ENCODE results near the gene MED26.

DNA sequence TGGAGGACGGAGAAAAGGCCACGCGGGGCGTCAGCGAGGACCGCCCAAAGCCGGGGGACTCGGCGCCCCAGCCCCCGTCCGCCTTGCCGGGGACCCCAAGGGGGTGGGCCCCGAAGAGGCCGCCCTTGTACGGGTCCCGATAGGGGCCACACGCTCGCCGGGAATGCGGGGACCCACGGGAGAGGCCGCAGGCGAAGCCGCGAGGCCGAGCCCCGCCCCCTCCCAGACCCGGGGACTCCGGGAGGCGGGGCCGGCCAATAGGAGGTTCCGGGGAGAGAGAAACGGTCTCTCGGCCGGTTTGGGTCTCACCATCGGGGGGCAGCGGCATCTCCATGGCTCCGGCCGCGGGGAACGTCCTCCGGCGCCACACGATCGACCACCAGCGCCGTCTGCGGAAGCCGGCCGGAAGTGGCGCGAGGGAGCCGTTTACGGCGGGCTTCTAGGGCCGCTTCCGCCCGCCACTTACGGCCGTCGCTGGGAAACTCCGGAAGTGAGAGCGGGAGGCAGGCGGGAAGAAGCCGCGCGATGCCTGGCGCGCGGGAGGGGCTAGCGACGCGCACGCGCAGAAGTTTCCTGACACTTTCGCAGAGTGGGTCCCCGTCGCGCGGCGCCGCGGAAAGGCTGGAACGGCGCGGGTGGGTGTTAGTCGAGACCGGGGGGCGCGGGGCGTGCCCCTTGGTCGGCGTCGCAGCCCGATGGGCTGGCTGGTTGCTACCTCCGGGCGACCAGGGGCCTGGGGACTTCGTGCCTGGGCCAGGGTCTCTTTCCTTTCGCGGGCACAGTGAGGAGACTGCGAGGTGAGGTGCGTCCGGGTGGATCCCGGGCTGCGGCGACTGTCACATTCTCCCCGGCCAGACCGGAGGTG is 85.7 kb downstream of the MED26 start, which contains the start of gene CHERP:
- TF ChIP-seq, protein P1, sequence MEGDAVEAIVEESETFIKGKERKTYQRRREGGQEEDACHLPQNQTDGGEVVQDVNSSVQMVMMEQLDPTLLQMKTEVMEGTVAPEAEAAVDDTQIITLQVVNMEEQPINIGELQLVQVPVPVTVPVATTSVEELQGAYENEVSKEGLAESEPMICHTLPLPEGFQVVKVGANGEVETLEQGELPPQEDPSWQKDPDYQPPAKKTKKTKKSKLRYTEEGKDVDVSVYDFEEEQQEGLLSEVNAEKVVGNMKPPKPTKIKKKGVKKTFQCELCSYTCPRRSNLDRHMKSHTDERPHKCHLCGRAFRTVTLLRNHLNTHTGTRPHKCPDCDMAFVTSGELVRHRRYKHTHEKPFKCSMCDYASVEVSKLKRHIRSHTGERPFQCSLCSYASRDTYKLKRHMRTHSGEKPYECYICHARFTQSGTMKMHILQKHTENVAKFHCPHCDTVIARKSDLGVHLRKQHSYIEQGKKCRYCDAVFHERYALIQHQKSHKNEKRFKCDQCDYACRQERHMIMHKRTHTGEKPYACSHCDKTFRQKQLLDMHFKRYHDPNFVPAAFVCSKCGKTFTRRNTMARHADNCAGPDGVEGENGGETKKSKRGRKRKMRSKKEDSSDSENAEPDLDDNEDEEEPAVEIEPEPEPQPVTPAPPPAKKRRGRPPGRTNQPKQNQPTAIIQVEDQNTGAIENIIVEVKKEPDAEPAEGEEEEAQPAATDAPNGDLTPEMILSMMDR (IDR thresholded peaks at IDR 0.05), result peak in 2 of 7 experiments; percentile 8 to 15
- TF ChIP-seq EP300 (IDR thresholded peaks at IDR 0.05), result no peak
